A549 (cell line): ENCODE data around the gene ACD.

ENCODE experiments used
- HDAC2 ChIP-seq: fragments of 200-600 bp; sonication (generic); IDR thresholded peaks from 2 replicates; pipeline ENCODE4 v1.6.1; 2016
- POLR2A ChIP-seq: IDR thresholded peaks from 2 replicates; pipeline ENCODE4 v1.6.1; 2012; ENCODE audit warnings: mild to moderate bottlenecking, low read length

GRCh38 chr16:67666032-67666551 lies 6.0 kb upstream of the ACD start:
- TF ChIP-seq HDAC2 (no peak), POLR2A (no peak)
